AG08396 (cell line): ENCODE data around the gene MYH6.
"Not testable (repeated sequence)": the region's sequence is repeated elsewhere in the genome, so short reads cannot be mapped to it uniquely, and the experiment has no call there.

ENCODE experiments used
- DNase-seq: peaks from one replicate; pipeline ENCODE4 v3.0.0; 2012; ENCODE audit warnings: low spot score, mixed read lengths

MYH6 gene

GRCh38 chr14:23435543-23436326 is 27.7 kb upstream of the MYH6 start, which contains the start of gene MYH7:
Gene MYH7, minus strand, starts transcription at chr14:23435660. Its CDS starts 1,928 bp downstream, at chr14:23433732.
- no peak for DNase-seq

GRCh38 chr14:23434488-23435222 is 26.6 kb upstream of the MYH6 start:
- no peak for DNase-seq

- no peak for DNase-seq
These were observed 25.4 kb upstream of the MYH6 start for GRCh38 chr14:23433457-23433856.

- DNase-seq, result no peak
These were observed 24.9 kb upstream of the MYH6 start for GRCh38 chr14:23432946-23433345.

GRCh38 chr14:23432102-23432925 is 24.2 kb upstream of the MYH6 start:
- no peak for DNase-seq

GRCh38 chr14:23431486-23431885 is 23.4 kb upstream of the MYH6 start:
- no peak for DNase-seq

- DNase-seq, result peak; percentile 46
These were observed 22.6 kb upstream of the MYH6 start for GRCh38 chr14:23430723-23431085.

GRCh38 chr14:23430016-23430722 is 22.1 kb upstream of the MYH6 start:
- no peak for DNase-seq

- no peak for DNase-seq
These were observed 20.8 kb upstream of the MYH6 start for GRCh38 chr14:23428686-23429495.

- not testable (repeated sequence) for DNase-seq
These were observed 17.7 kb upstream of the MYH6 start for GRCh38 chr14:23425798-23426197.

- no peak for DNase-seq
These were observed 17.1 kb upstream of the MYH6 start for GRCh38 chr14:23425169-23425568.

GRCh38 chr14:23423657-23424056 is 15.6 kb upstream of the MYH6 start:
- DNase-seq, result no peak

GRCh38 chr14:23421594-23421993 is 13.5 kb upstream of the MYH6 start:
- no peak for DNase-seq

- not testable (repeated sequence) for DNase-seq
These were observed 11.6 kb upstream of the MYH6 start for GRCh38 chr14:23419646-23420045.

GRCh38 chr14:23418021-23418420 is 9.9 kb upstream of the MYH6 start:
- no peak for DNase-seq

- DNase-seq, result not testable (repeated sequence)
These were observed 9.2 kb upstream of the MYH6 start for GRCh38 chr14:23417269-23417668.

- DNase-seq, result no peak
These were observed 8.7 kb upstream of the MYH6 start for GRCh38 chr14:23416801-23417200.

GRCh38 chr14:23415821-23416778 is 8.0 kb upstream of the MYH6 start:
- DNase-seq, result no peak

- DNase-seq, result no peak
These were observed 7.1 kb upstream of the MYH6 start for GRCh38 chr14:23414906-23415820.
